HG02623 (cell line): ENCODE data around the gene ATRN.
"Not testable (repeated sequence)": the region's sequence is repeated elsewhere in the genome, so short reads cannot be mapped to it uniquely, and the experiment has no call there.

ENCODE experiments used
- ATAC-seq: cut with Tn5 transposase; IDR thresholded peaks from one replicate; pipeline ENCODE4 v1.9.1; 2021; ENCODE audit warnings: moderate library complexity; ENCODE audit not compliant: unreplicated experiment

Gene ATRN

GRCh38 chr20:3465301-3465700, 5.5 kb upstream of the ATRN start:
- no peak for ATAC-seq

- no peak for ATAC-seq
These were observed 601 bp upstream of the ATRN start for GRCh38 chr20:3470208-3470626.

DNA sequence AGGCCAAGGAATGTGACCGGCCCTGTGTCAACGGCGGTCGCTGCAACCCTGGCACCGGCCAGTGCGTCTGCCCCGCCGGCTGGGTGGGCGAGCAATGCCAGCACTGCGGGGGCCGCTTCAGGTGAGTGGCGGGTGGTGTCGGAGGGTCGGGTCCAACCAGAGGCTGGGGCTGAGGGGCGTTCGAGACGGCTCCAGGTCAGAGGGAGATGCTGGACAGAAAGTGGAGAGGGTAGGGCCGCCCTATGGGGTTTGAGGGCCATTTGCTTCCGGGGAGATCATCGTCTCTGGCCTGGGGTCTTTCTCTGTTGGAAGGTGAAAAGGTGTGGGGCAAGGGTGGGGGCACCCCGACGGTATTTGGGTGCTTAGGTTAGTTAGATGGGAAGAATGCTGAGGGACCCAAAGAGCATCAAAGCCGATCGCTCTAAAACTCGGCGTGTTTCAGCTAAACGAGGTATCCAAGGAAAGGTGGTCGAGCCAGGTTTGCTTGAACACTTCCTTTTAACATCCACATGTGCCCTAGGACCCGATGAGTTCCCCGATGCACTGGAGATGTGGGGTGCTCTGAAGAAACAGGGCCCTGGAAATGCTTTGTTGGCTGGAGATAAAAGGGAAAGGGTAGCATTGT, 691 bp downstream of the ATRN start:
- peak; percentile 17 for ATAC-seq

GRCh38 chr20:3472105-3472504, 1.3 kb downstream of the ATRN start:
- ATAC-seq = no peak

DNA sequence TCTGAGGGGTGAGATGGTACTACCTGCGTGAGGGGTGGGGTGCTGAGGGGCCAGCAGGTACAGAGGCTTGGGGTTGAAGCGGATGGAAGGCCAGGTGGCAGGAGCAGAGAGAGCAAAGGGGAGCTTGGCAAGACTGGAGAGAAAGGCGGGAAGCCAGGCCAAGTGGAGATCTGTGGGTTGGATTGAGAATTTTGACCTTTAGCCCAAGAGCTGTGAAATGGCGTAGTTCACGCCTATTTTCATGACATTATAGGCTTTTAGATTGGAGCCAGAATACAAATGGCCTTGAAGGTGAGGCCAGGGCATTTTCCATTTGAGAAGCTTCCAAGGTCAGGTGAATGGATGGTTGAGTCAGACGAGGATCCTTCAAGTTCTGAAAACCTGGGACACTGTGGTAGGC, 2.5 kb downstream of the ATRN start:
- ATAC-seq = no peak

- ATAC-seq = no peak
These were observed 3.1 kb downstream of the ATRN start for GRCh38 chr20:3473944-3474343.

- ATAC-seq = not testable (repeated sequence)
These were observed 6.4 kb downstream of the ATRN start for GRCh38 chr20:3477003-3477860.

- ATAC-seq = no peak
These were observed 7.2 kb downstream of the ATRN start for GRCh38 chr20:3477861-3478544.

DNA sequence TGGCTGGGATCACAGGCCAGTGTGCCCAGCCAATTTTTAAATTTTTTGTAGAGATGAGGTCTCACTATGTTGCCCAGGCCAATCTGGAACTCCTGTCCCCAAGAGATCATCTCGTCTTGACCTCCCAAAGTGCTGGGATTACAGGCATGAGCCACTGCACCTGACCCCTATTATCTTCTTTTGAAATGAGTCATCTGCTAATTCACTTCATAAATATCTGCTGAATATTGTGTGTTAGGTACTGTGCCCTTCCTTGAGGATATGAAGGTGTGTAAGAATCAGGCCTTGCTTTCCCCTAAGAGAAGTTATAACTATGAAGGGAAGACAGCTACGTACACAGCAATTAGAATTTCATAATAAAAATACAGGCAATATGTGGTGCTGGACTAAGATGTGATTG, 8.2 kb downstream of the ATRN start:
- ATAC-seq = no peak

DNA sequence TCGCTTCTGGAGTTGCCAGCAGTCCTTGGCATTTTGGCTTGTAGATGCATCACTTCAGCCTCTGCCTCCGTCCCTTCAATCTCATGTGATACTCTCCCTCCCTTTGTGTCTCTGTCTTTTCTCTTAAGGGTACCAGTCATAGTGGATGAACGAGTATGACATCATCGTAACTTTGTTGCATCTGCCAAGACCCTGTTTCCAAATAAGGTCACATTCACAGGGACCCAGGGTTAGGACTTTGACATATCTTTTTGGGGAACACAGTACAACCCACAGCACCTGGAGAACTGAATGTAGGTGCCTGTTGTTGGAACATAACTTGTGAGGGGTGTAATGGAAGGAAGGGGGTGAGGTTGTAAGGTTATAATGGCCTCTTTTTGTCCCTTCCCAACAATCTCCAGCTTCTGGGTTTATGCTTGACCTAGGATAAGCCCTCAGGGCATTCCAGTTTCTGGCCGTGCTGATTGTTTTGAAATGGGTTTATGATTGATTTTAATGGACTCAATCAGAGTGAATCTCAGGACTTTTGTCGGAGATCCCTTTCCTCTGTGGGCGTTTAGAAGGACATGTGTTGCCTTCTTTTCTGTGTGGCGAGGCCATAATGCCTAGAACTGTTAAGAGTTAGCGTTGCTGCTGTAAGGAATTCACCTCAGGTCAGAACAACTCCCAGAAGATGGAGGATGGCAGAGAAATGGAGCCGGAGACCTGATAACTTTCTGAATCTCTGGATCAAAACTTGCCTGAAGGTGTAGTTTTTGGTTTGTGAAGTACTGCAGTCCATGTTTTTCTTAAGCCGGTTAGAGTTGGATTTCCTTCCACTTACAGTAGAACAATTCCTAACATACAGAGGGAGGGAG, 9.2 kb downstream of the ATRN start:
- no peak for ATAC-seq

GRCh38 chr20:3483309-3483708, 12.5 kb downstream of the ATRN start:
- ATAC-seq = no peak

- ATAC-seq = no peak
These were observed 13.0 kb downstream of the ATRN start for GRCh38 chr20:3483784-3484183.

GRCh38 chr20:3485913-3486312, 15.1 kb downstream of the ATRN start:
- ATAC-seq = no peak

DNA sequence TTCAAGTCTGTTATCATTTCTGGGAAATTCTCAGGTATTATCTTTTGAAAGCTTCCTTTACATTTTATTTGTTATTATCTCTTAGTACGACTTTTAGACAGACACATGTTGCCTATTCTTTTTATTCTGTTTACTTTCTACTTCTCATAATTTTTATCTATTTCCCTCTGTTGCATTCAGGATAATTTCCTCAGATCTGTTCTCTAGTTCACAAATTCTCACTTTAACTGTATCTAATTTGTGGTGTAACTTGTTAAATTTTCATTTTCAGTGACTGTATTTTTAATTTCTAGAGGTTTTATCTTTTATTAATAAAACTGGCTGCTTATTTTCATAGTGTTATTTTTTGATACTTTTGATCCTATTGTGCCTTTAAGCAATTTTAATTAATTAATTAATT, 16.0 kb downstream of the ATRN start:
- no peak for ATAC-seq

- no peak for ATAC-seq
These were observed 21.9 kb downstream of the ATRN start for GRCh38 chr20:3492669-3493068.

- ATAC-seq = no peak
These were observed 23.4 kb downstream of the ATRN start for GRCh38 chr20:3494218-3494617.

DNA sequence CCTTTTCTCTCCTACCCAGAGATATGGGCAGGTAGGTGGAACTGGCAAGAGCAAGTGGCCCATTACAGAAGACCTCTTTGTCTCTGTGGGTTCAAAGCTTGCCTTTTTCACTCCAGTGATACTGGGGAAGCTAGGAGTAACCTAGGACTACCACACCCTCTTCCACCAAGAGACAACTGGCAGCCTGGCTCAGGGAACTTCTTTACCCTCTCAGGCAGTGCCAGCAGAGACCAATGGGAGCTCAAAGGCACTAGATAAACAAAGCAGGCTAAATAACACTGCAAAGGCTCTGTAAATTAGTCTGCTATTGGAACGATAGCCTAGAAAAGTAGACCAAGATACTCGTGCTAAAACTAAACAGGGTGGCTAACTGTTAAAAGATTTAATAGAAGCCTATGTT, 32.1 kb downstream of the ATRN start:
- no peak for ATAC-seq

DNA sequence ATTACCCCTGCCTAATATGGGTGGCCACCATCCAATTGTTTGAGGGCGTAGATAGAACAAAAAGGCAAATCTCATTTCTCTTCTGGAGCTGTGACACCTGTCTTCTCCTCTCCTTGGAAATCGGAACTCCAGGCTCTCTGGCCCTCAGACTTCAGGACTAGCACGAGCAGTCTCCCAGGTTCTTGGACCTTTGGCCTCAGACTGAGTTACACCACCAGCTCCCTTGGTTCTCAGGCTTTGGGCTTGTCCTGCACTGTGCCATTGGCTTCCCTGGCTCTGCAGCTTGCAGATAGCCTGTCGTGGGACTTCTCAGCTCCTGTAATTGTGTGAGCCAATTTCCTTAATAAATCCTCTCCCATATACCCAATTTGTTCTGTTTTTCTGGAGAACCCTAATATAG, 34.3 kb downstream of the ATRN start:
- no peak for ATAC-seq

GRCh38 chr20:3509064-3509463, 38.2 kb downstream of the ATRN start:
- ATAC-seq = no peak

DNA sequence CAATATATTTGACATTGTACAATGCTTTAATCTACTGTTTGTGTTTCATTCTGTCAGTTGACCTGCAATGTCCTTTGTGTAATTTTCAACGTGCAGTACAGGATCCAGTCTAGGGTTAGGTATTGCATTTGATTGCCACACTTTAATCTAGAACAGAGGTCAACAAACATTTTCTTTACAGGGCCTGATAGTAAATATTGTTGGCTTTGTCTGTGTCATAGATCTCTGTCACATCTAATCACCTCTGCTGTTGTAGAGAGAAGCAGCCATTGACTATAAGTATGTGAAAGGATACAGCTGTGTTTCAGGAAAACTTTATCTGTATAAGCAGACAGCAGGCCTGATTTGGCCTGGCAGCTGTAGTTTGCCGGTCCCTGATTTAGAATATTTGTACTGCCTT, 39.3 kb downstream of the ATRN start:
- no peak for ATAC-seq

DNA sequence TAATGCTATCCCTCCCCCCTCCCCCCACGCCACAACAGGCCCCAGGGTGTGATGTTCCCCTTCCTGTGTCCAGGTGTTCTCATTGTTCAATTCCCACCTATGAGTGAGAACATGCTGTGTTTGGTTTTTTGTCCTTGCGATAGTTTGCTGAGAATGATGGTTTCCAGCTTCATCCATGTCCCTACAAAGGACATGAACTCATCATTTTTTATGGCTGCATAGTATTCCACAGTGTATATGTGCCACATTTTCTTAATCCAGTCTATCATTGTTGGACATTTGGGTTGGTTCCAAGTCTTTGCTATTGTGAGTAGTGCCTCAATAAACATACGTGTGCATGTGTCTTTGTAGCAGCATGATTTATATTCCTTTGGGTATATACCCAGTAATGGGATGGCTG, 41.4 kb downstream of the ATRN start:
- ATAC-seq = not testable (repeated sequence)
